Calu3 (cell line): Measurements from ENCODE around the gene LDAH. TPM values are rescaled to one million over a fixed set of nuclear protein-coding genes. Genes with fewer than 3 reads are reported as not detected.

Experiments used
- BruUV-seq: library from RNA; stranded (reverse); fragments of 400-500 nt; replicated peaks from 2 replicates; lab custom pipeline; 2021; lab: Mats Ljungman, UMichigan
- CTCF ChIA-PET: fragments of 300-600 bp; sonication (Branson Sonifier 250); formaldehyde crosslinking; loops from one replicate; lab custom pipeline; 2022; ENCODE audit warnings: antibody characterized with exemption; lab: Charles Lee
- DNase-seq: peaks from one replicate; pipeline ENCODE4 v3.0.0; 2022
- H3K27ac Mint-ChIP-seq: one replicate; pipeline ENCODE4 v1.8.0; 2022; ENCODE audit warnings: mixed read lengths; ENCODE audit not compliant: unreplicated experiment
- H3K27me3 Mint-ChIP-seq: one replicate; pipeline ENCODE4 v1.8.0; 2022; ENCODE audit warnings: mixed read lengths; ENCODE audit not compliant: unreplicated experiment
- H3K36me3 Mint-ChIP-seq: one replicate; pipeline ENCODE4 v1.8.0; 2022; ENCODE audit warnings: mild to moderate bottlenecking, moderate library complexity, mixed read lengths; ENCODE audit not compliant: insufficient read depth, unreplicated experiment
- H3K4me1 Mint-ChIP-seq: one replicate; pipeline ENCODE4 v1.8.0; 2022; ENCODE audit warnings: mild to moderate bottlenecking, low read depth, mixed read lengths; ENCODE audit not compliant: unreplicated experiment
- H3K4me3 Mint-ChIP-seq: one replicate; pipeline ENCODE4 v1.8.0; 2022; ENCODE audit warnings: mild to moderate bottlenecking, low read depth, moderate library complexity, mixed read lengths; ENCODE audit not compliant: unreplicated experiment
- H3K9me3 Mint-ChIP-seq: one replicate; pipeline ENCODE4 v1.8.0; 2022; ENCODE audit warnings: low read depth, mixed read lengths; ENCODE audit not compliant: unreplicated experiment
- CTCF ChIP-seq: fragments of 200-600 bp; IDR thresholded peaks from one replicate; pipeline ENCODE4 v1.8.0; 2022; ENCODE audit warnings: antibody characterized with exemption; ENCODE audit not compliant: unreplicated experiment
- intact Hi-C: fragments of 100-400 bp; cut with micrococcal nuclease; formaldehyde crosslinking; loops from one replicate; pipeline ENCODE4 v1.10.0; 2022; ENCODE audit not compliant: unreplicated experiment
- total RNA-seq: library from RNA; stranded (reverse); gene quantifications from 2 replicates; pipeline ENCODE4 v1.2.3, GENCODE V29; 2022

Gene LDAH
- total RNA-seq, 1 experiment from 2014 or later: 18.1 TPM

GRCh38 chr2:20648831-20649230 is 174.1 kb downstream of the LDAH start:
- no peak for DNase-seq
- Mint-ChIP-seq H3K4me3 (no peak overlapping the region), H3K27me3 (no peaks in the 10 kb centered on the region), H3K36me3 (peaks cover 20% of the 10 kb centered on the region), H3K27ac (no peak overlapping the region), H3K4me1 (peaks cover 23% of the 10 kb centered on the region), H3K9me3 (no peaks in the 10 kb centered on the region)
- no peak for TF ChIP-seq CTCF
- no TSS peak for BruUV-seq
- CTCF ChIA-PET: no interaction called here
- intact Hi-C loops: no loop called here

DNA sequence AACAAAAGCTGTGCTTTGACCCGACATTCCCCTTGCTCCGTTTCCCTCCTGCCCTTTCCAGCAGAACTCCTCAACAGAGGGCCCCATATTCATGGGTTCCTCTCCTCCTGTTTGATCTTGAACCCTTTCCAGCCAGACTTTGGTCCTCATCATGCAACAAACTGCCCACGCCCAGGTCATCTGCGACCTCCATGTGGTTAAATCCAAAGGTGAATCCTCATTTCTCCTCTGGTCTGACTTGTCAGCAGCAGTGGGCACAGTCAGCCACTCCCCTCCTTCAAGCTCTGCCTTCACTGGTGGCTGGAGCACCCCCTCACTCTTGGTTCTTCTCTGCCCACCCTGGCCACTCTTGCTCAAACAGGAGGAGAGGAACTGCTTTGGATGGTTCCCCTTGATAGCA is 174.7 kb downstream of the LDAH start:
- peaks cover 23% of the 10 kb centered on the region for H3K4me1 Mint-ChIP-seq
- CTCF ChIA-PET: no interaction called here
- H3K27ac Mint-ChIP-seq: no peak overlapping the region

DNA sequence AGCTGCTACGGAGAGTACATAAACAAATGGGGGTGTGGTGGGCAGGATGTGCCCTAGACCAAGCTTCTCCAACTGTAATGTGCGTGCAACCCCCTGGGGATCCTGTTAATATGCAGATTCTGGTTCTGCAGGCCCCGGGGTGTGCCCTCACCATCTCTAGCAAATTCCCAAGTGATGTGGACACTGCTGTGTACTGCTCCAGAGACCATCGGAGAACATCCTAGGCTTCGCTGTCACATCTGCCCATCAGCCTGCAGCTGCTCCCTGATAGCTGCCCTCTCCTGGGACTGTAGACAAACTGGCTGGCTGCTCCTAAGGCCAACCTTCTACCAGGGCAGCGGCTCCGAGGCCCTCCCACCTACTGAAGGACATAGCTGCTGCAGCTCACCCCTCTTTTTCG is 175.2 kb downstream of the LDAH start:
- DNase-seq: no peak
- Mint-ChIP-seq H3K4me3 (no peak overlapping the region), H3K27ac (no peak overlapping the region), H3K36me3 (peaks cover 25% of the 10 kb centered on the region), H3K9me3 (no peaks in the 10 kb centered on the region), H3K27me3 (no peaks in the 10 kb centered on the region), H3K4me1 (peaks cover 23% of the 10 kb centered on the region)
- BruUV-seq: no TSS peak
- intact Hi-C loops: no loop called here
- TF ChIP-seq CTCF: no peak
- CTCF ChIA-PET: no interaction called here

More for the DNA sequence above, 174.7 kb downstream of the LDAH start:
- Mint-ChIP-seq H3K4me3 (no peak overlapping the region), H3K36me3 (peaks cover 25% of the 10 kb centered on the region), H3K9me3 (no peaks in the 10 kb centered on the region), H3K27me3 (no peaks in the 10 kb centered on the region)
- no TSS peak for BruUV-seq
- intact Hi-C loops: no loop called here
- DNase-seq: no peak
- TF ChIP-seq CTCF: no peak

DNA sequence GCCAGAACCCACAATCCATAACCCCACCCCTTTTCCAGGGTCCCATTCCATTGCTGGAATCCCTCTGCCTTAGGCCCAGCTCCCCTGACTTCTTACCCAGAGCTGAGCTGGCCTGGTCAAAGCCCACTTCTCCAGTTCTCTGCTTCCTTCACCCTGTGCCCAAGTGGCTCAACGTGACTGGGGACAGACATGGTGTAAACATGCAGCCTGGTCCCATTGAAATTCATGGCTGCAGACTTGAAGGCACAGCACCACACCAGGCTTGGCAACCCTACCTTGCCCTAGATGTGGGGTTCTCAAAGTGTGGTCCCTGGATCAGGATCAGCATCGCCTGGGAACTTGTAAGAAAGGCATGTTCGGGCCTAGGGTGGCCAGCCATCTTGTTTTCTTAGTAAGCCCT is 175.7 kb downstream of the LDAH start:
- BruUV-seq: no TSS peak
- no peak for TF ChIP-seq CTCF
- Mint-ChIP-seq H3K4me1 (peaks cover 26% of the 10 kb centered on the region), H3K4me3 (no peak overlapping the region), H3K36me3 (peaks cover 25% of the 10 kb centered on the region), H3K27ac (no peak overlapping the region), H3K9me3 (no peaks in the 10 kb centered on the region), H3K27me3 (no peaks in the 10 kb centered on the region)
- no peak for DNase-seq
- intact Hi-C loops: no loop called here
- CTCF ChIA-PET: no interaction called here
